H1 (cell line): ENCODE measurements around the gene APOO. TPM values are rescaled to one million over a fixed set of nuclear protein-coding genes. Genes with fewer than 3 reads are reported as not detected.

ENCODE experiments used
- CTCF ChIA-PET: fragments of 300-600 bp; sonication (Branson Sonifier 250); formaldehyde crosslinking; loops from one replicate; lab custom pipeline; 2021; ENCODE audit not compliant: partially characterized antibody; lab: Charles Lee
- POLR2A ChIA-PET: fragments of 300-600 bp; sonication (Branson Sonifier 250); formaldehyde crosslinking; loops from one replicate; lab custom pipeline; 2021; ENCODE audit warnings: inconsistent platforms; ENCODE audit not compliant: partially characterized antibody; lab: Charles Lee
- DNase-seq, 2 experiments: peaks; one replicate each; pipeline versions ENCODE4 v3.0.0 to v3.0.0-alpha.2; 2010 to 2022; ENCODE audit warnings: low spot score in 2 of 2, low read depth in 1 of 2, mixed read lengths in 1 of 2
- FAIRE-seq: peaks from 2 replicates; lab custom pipeline; 2011; peaks lifted over from hg19 to GRCh38; lab: Jason Lieb, UNC
- H2AFZ ChIP-seq: 2 replicates; pipeline ENCODE4 v1.8.1; 2012; ENCODE audit warnings: low read length, inconsistent platforms
- H2AK5ac ChIP-seq: 2 replicates; pipeline ENCODE4 v1.6.1; 2013; ENCODE audit warnings: low read depth, low read length
- H2BK120ac ChIP-seq: replicated peaks from 2 replicates; pipeline ENCODE3; 2013; ENCODE audit warnings: low read depth, low read length, inconsistent platforms
- H2BK12ac ChIP-seq: 2 replicates; pipeline ENCODE4 v1.6.1; 2013; ENCODE audit warnings: low read depth, low read length
- H2BK15ac ChIP-seq: 2 replicates; pipeline ENCODE4 v1.6.1; 2013; ENCODE audit warnings: low read length
- H2BK20ac ChIP-seq: 2 replicates; pipeline ENCODE4 v1.6.1; 2013; ENCODE audit warnings: low read length
- H2BK5ac ChIP-seq: 2 replicates; pipeline ENCODE4 v1.6.1; 2013; ENCODE audit warnings: low read depth, low read length
- H3K14ac ChIP-seq: 2 replicates; pipeline ENCODE4 v1.6.1; 2013; ENCODE audit warnings: inconsistent platforms; ENCODE audit not compliant: insufficient read length
- H3K18ac ChIP-seq: 2 replicates; pipeline ENCODE4 v1.6.1; 2013; ENCODE audit warnings: low read length; ENCODE audit errors: extremely low read depth
- H3K23ac ChIP-seq: 2 replicates; pipeline ENCODE4 v1.6.1; 2013; ENCODE audit warnings: inconsistent platforms; ENCODE audit not compliant: insufficient read length
- H3K23me2 ChIP-seq: 2 replicates; pipeline ENCODE4 v1.6.1; 2013; ENCODE audit warnings: low read depth, low read length
- H3K27ac ChIP-seq: 2 replicates; pipeline ENCODE4 v1.6.1; 2011; ENCODE audit warnings: low read depth, low read length, inconsistent platforms
- H3K27me3 ChIP-seq, 4 experiments: replicated peaks in 1 of 4; 1 replicate in 1 of 4; 2 replicates in 3 of 4; pipeline versions ENCODE4 v1.6.1 to v1.8.1; 2011 to 2013; ENCODE audit warnings: low read length in 3 of 4, mild to moderate bottlenecking in 3 of 4, inconsistent platforms in 2 of 4, mixed read lengths in 2 of 4, moderate library complexity in 1 of 4; ENCODE audit not compliant: control insufficient read depth in 3 of 4, insufficient read depth in 3 of 4; ENCODE audit errors: extremely low read depth in 1 of 4
- H3K36me3 ChIP-seq, 4 experiments: 2 replicates each; pipeline versions ENCODE4 v1.6.1 to v1.8.1; 2011 to 2013; ENCODE audit warnings: mild to moderate bottlenecking in 4 of 4, low read length in 3 of 4, moderate library complexity in 2 of 4, control low read depth in 1 of 4, inconsistent platforms in 1 of 4; ENCODE audit not compliant: insufficient read depth in 4 of 4, control insufficient read depth in 2 of 4
- H3K4ac ChIP-seq: replicated peaks from 2 replicates; pipeline ENCODE3; 2013; ENCODE audit warnings: low read length, low read depth, mixed read lengths, inconsistent platforms; ENCODE audit not compliant: insufficient read length
- H3K4me1 ChIP-seq, 4 experiments: replicated peaks in 1 of 4; 1 replicate in 1 of 4; 2 replicates in 3 of 4; pipeline versions ENCODE4 v1.6.1 to v1.8.1; 2011 to 2013; ENCODE audit warnings: low read length in 3 of 4, inconsistent platforms in 2 of 4, mixed read lengths in 1 of 4; ENCODE audit not compliant: insufficient read depth in 4 of 4, control insufficient read depth in 3 of 4
- H3K4me2 ChIP-seq, 2 experiments: 2 replicates each; pipeline versions ENCODE4 v1.6.1 to v1.8.1; 2011 to 2013; ENCODE audit warnings: low read depth in 2 of 2, low read length in 2 of 2, control low read depth in 1 of 2, inconsistent platforms in 1 of 2, mild to moderate bottlenecking in 1 of 2; ENCODE audit not compliant: insufficient read depth in 1 of 2
- H3K4me3 ChIP-seq, 4 experiments: fragments of 200-600, 300-600 bp in 1 of 4; sonication (generic), shearing (Covaris generic), sonication (Bioruptor Twin) in 1 of 4; 2 replicates each; pipeline versions ENCODE4 v1.5.1 to v1.8.1; 2011 to 2016; ENCODE audit warnings: low read length in 4 of 4, low read depth in 3 of 4, control low read depth in 2 of 4, inconsistent platforms in 2 of 4, mild to moderate bottlenecking in 2 of 4, mixed read lengths in 1 of 4, moderate library complexity in 1 of 4; ENCODE audit not compliant: insufficient read depth in 2 of 4; ENCODE audit errors: extremely low read depth in 1 of 4
- H3K56ac ChIP-seq: replicated peaks from 2 replicates; pipeline ENCODE3; 2013; ENCODE audit warnings: low read depth, mild to moderate bottlenecking, mixed read lengths, low read length, inconsistent platforms; ENCODE audit not compliant: insufficient read length
- H3K79me1 ChIP-seq: 2 replicates; pipeline ENCODE4 v1.6.1; 2013; ENCODE audit warnings: low read depth, low read length, control low read depth
- H3K79me2 ChIP-seq, 2 experiments: 2 replicates each; pipeline versions ENCODE4 v1.6.1 to v1.8.1; 2012 to 2013; ENCODE audit warnings: low read length in 2 of 2, mild to moderate bottlenecking in 2 of 2, inconsistent platforms in 1 of 2; ENCODE audit not compliant: insufficient read depth in 2 of 2, control insufficient read depth in 1 of 2
- H3K9ac ChIP-seq, 4 experiments: replicated peaks in 1 of 4; 1 replicate in 1 of 4; 2 replicates in 3 of 4; pipeline versions ENCODE4 v1.6.1 to v1.8.1; 2011 to 2013; ENCODE audit warnings: low read depth in 3 of 4, low read length in 3 of 4, control low read depth in 2 of 4, mild to moderate bottlenecking in 2 of 4, moderate library complexity in 2 of 4, inconsistent platforms in 1 of 4; ENCODE audit errors: extremely low read depth in 1 of 4
- H3K9me3 ChIP-seq, 2 experiments: 2 replicates each; pipeline versions ENCODE4 v1.6.1 to v1.8.1; 2012 to 2013; ENCODE audit warnings: mild to moderate bottlenecking in 2 of 2, moderate library complexity in 2 of 2, control low read depth in 1 of 2, inconsistent platforms in 1 of 2, low read depth in 1 of 2, low read length in 1 of 2, mixed read lengths in 1 of 2; ENCODE audit not compliant: insufficient read depth in 2 of 2
- H4K20me1 ChIP-seq, 2 experiments: replicated peaks in 1 of 2; 2 replicates each; pipeline versions ENCODE3 to v1.8.1; 2011 to 2013; ENCODE audit warnings: inconsistent platforms in 2 of 2, low read length in 2 of 2, mild to moderate bottlenecking in 1 of 2; ENCODE audit not compliant: insufficient read depth in 2 of 2, control insufficient read depth in 1 of 2
- H4K5ac ChIP-seq: 2 replicates; pipeline ENCODE4 v1.6.1; 2013; ENCODE audit warnings: low read length, low read depth, mixed read lengths, inconsistent platforms; ENCODE audit not compliant: insufficient read length
- H4K8ac ChIP-seq: 2 replicates; pipeline ENCODE4 v1.8.0; 2013; ENCODE audit warnings: mild to moderate bottlenecking, moderate library complexity, low read length, inconsistent platforms; ENCODE audit not compliant: insufficient read depth; ENCODE audit errors: extremely low read depth
- H4K91ac ChIP-seq: replicated peaks from 2 replicates; pipeline ENCODE3; 2013; ENCODE audit warnings: low read length, mixed read lengths, inconsistent platforms; ENCODE audit not compliant: insufficient read length
- BCL11A ChIP-seq, 2 experiments: IDR thresholded peaks; one replicate each; pipeline ENCODE4 v1.6.1; 2011; ENCODE audit warnings: low read depth in 2 of 2, low read length in 2 of 2, mild to moderate bottlenecking in 2 of 2
- CREB1 ChIP-seq: IDR thresholded peaks from 2 replicates; pipeline ENCODE4 v1.6.1; 2012; ENCODE audit warnings: inconsistent platforms
- RFX5 ChIP-seq: IDR thresholded peaks from 2 replicates; pipeline ENCODE4 v1.6.1; 2011; ENCODE audit warnings: low read depth, low read length, improper control_type of control experiment, borderline replicate concordance
- SP2 ChIP-seq: IDR thresholded peaks from 2 replicates; pipeline ENCODE4 v1.6.1; 2012; ENCODE audit warnings: mild to moderate bottlenecking, low read length, inconsistent platforms
- WGBS, 2 experiments: shearing (Covaris generic) in 1 of 2; methylation state at CpG; one replicate each; pipeline versions ENCODE4 v1.1.6 to v1.1.7; 2013 to 2015; ENCODE audit warnings: low lambda C conversion rate in 2 of 2, mixed read lengths in 2 of 2, inconsistent platforms in 1 of 2, low coverage in 1 of 2, missing lambda C conversion rate in 1 of 2; ENCODE audit not compliant: insufficient replicate concordance in 2 of 2, insufficient coverage in 1 of 2, insufficient read length in 1 of 2; ENCODE audit errors: extremely low coverage in 1 of 2, missing lambda C conversion rate in 1 of 2; 5-methylcytosine and 5-hydroxymethylcytosine counted together
- polyA plus RNA-seq, 7 experiments: library from polyadenylated mRNA; depleted of rRNA in 3 of 7; stranded (reverse) in 5 of 7; unstranded in 2 of 7; fragments of >200 nt in 5 of 7; fragments of 200-250 nt in 2 of 7; gene quantifications; 1 replicate in 5 of 7; 2 replicates in 1 of 7; 4 replicates in 1 of 7; pipeline versions ENCODE4 v1.2.1 to v1.2.3, GENCODE V29; 2011 to 2013; ENCODE audit warnings: missing spikeins in 2 of 7, mixed read lengths in 2 of 7
- total RNA-seq: library from RNA; stranded (reverse); fragmentation: NEBNext Ultra II Directional; extraction: Animal tissue kit (Norgen Biotek cat#: 25700); gene quantifications from 2 replicates; pipeline ENCODE4 v1.2.1, GENCODE V29; 2021
- TF ChIP-seq, protein P1 (sequence below): IDR thresholded peaks from 2 replicates; pipeline ENCODE4 v1.6.1; 2012; ENCODE audit warnings: low read length, inconsistent platforms
- TF ChIP-seq, protein P2 (sequence below), 3 experiments: IDR thresholded peaks; 1 replicate in 2 of 3; 2 replicates in 1 of 3; pipeline versions ENCODE4 v1.5.1 to v1.6.1; 2011; ENCODE audit warnings: low read length in 3 of 3, mild to moderate bottlenecking in 3 of 3, inconsistent platforms in 2 of 3, low read depth in 1 of 3, moderate library complexity in 1 of 3; ENCODE audit not compliant: insufficient read depth in 1 of 3; ENCODE audit errors: control extremely low read depth in 1 of 3

APOO gene
- total and polyA plus RNA-seq, 2 of the 8 experiments (the other 6 are each of a cell fraction or from before 2014, with no cell fraction given) = 25.7 to 45.0 TPM

DNA sequence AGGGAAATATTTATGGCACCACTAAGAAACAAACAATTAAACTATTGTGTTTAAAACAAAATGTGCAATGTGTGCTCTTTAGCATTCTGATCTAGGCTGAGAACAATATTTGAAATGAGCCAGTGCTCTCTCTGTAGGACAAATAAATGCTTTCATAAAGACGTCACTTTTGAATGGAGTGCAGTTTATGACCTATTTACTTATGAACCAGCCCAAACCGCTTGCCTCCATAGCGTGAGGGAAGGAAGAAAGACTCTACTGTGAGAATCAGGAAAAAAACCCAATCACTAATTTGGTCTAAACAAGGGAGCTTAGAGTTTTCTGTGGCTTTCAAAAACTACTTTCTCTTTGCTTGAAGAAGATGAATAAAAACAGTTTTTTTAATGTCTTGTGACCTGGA lies 85.3 kb downstream of the APOO start:
- ChIA-PET POLR2A (interaction anchor here (1.5 kb wide), 2 partner anchors 9 to 39 kb away, joined by 4 read pairs; partner anchors contain the start of gene SAT1), CTCF (interaction anchor here (1.1 kb wide), 1 partner anchor 15 kb away, joined by 4 read pairs; no protein-coding TSS in a partner anchor)
- Histone ChIP-seq H3K9me3 (no peaks in the 10 kb centered on the region), H3K18ac (no peak overlapping the region), H2BK20ac (no peak overlapping the region), H3K27me3 (no peaks in the 10 kb centered on the region), H3K56ac (no peak overlapping the region), H4K91ac (no peak overlapping the region), H2AK5ac (no peak overlapping the region), H4K20me1 (no peaks in the 10 kb centered on the region), H3K4ac (no peak overlapping the region), H3K36me3 (no peaks in the 10 kb centered on the region), H4K5ac (no peak overlapping the region), H3K23ac (no peak overlapping the region), H2BK12ac (no peak overlapping the region), H3K79me1 (no peaks in the 10 kb centered on the region), H3K4me3 (no peak overlapping the region), H3K4me2 (no peak overlapping the region), H2AFZ (no peak overlapping the region), H2BK120ac (no peak overlapping the region), H2BK5ac (no peak overlapping the region), H3K27ac (no peak overlapping the region), H3K9ac (no peak overlapping the region), H2BK15ac (no peak overlapping the region), H3K4me1 (no peaks in the 10 kb centered on the region), H3K14ac (no peak overlapping the region), H3K79me2 (no peaks in the 10 kb centered on the region), H3K23me2 (no peaks in the 10 kb centered on the region), H4K8ac (no peak overlapping the region)
- FAIRE-seq (no peak), DNase-seq (no peak)
- WGBS, 2 experiments = 98% methylated on average over 3 of the region's 3 CpGs; no CpG with 5 or more reads in 1 of the 2 experiments
- TF ChIP-seq SP2 (no peak), CREB1 (no peak), RFX5 (no peak), BCL11A (IDR thresholded peaks at IDR 0.05; ENCODE audit: low read depth in 2 of 2, low read length in 2 of 2) (no peak)
- TF ChIP-seq, protein P1, sequence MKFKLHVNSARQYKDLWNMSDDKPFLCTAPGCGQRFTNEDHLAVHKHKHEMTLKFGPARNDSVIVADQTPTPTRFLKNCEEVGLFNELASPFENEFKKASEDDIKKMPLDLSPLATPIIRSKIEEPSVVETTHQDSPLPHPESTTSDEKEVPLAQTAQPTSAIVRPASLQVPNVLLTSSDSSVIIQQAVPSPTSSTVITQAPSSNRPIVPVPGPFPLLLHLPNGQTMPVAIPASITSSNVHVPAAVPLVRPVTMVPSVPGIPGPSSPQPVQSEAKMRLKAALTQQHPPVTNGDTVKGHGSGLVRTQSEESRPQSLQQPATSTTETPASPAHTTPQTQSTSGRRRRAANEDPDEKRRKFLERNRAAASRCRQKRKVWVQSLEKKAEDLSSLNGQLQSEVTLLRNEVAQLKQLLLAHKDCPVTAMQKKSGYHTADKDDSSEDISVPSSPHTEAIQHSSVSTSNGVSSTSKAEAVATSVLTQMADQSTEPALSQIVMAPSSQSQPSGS = no peak
- TF ChIP-seq, protein P2, sequence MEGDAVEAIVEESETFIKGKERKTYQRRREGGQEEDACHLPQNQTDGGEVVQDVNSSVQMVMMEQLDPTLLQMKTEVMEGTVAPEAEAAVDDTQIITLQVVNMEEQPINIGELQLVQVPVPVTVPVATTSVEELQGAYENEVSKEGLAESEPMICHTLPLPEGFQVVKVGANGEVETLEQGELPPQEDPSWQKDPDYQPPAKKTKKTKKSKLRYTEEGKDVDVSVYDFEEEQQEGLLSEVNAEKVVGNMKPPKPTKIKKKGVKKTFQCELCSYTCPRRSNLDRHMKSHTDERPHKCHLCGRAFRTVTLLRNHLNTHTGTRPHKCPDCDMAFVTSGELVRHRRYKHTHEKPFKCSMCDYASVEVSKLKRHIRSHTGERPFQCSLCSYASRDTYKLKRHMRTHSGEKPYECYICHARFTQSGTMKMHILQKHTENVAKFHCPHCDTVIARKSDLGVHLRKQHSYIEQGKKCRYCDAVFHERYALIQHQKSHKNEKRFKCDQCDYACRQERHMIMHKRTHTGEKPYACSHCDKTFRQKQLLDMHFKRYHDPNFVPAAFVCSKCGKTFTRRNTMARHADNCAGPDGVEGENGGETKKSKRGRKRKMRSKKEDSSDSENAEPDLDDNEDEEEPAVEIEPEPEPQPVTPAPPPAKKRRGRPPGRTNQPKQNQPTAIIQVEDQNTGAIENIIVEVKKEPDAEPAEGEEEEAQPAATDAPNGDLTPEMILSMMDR (IDR thresholded peaks at IDR 0.05; ENCODE audit: control extremely low read depth in 1 of 3, insufficient read depth in 1 of 3, low read depth in 1 of 3, low read length in 3 of 3) = no peak
